H9 (cell line): Measurements from ENCODE around the gene FEM1B. TPM values are rescaled to one million over a fixed set of nuclear protein-coding genes. Genes with fewer than 3 reads are reported as not detected.

Source experiments
- DNase-seq: peaks from one replicate; pipeline ENCODE4 v3.0.0-alpha.2; 2017
- H2AFZ ChIP-seq: one replicate; pipeline ENCODE4 v1.6.1; 2013; ENCODE audit warnings: mild to moderate bottlenecking, low read length, control low read depth, moderate library complexity
- H2AK5ac ChIP-seq: 2 replicates; pipeline ENCODE4 v1.6.1; 2013; ENCODE audit warnings: low read length, control low read depth, mixed read lengths; ENCODE audit not compliant: insufficient read length
- H2BK120ac ChIP-seq: one replicate; pipeline ENCODE4 v1.6.1; 2013; ENCODE audit warnings: low read depth, mild to moderate bottlenecking, low read length, control low read depth, inconsistent platforms; ENCODE audit not compliant: poor library complexity, severe bottlenecking
- H2BK12ac ChIP-seq: 2 replicates; pipeline ENCODE4 v1.6.1; 2013; ENCODE audit warnings: low read length, control low read depth, mixed read lengths, low read depth; ENCODE audit not compliant: insufficient read length
- H2BK15ac ChIP-seq: 2 replicates; pipeline ENCODE4 v1.6.1; 2013; ENCODE audit warnings: low read depth, low read length, control low read depth
- H2BK20ac ChIP-seq: one replicate; pipeline ENCODE4 v1.6.1; 2013; ENCODE audit warnings: low read depth, mild to moderate bottlenecking, low read length, control low read depth, inconsistent platforms; ENCODE audit not compliant: poor library complexity, severe bottlenecking
- H2BK5ac ChIP-seq: 2 replicates; pipeline ENCODE4 v1.6.1; 2013; ENCODE audit warnings: low read length, control low read depth, mixed read lengths; ENCODE audit not compliant: insufficient read length
- H3K14ac ChIP-seq: 2 replicates; pipeline ENCODE4 v1.6.1; 2013; ENCODE audit warnings: low read length, control low read depth; ENCODE audit not compliant: insufficient read depth
- H3K18ac ChIP-seq: 2 replicates; pipeline ENCODE4 v1.6.1; 2013; ENCODE audit warnings: low read depth, mild to moderate bottlenecking, mixed read lengths, low read length, control low read depth; ENCODE audit not compliant: insufficient read length
- H3K23ac ChIP-seq: 2 replicates; pipeline ENCODE4 v1.6.1; 2013; ENCODE audit warnings: low read length, control low read depth, mixed read lengths, low read depth; ENCODE audit not compliant: insufficient read length
- H3K23me2 ChIP-seq: 2 replicates; pipeline ENCODE4 v1.6.1; 2013; ENCODE audit warnings: low read depth, mild to moderate bottlenecking, mixed read lengths, low read length, control low read depth; ENCODE audit not compliant: insufficient read length, poor library complexity, severe bottlenecking
- H3K27ac ChIP-seq: 2 replicates; pipeline ENCODE4 v1.5.1; 2013; ENCODE audit warnings: low read length, control low read depth, mixed read lengths, low read depth; ENCODE audit not compliant: insufficient read length
- H3K27me3 ChIP-seq: 2 replicates; pipeline ENCODE4 v1.6.1; 2013; ENCODE audit warnings: low read length, control low read depth, inconsistent platforms; ENCODE audit not compliant: insufficient read depth
- H3K4ac ChIP-seq: 2 replicates; pipeline ENCODE4 v1.6.1; 2013; ENCODE audit warnings: low read depth, mild to moderate bottlenecking, control low read depth, inconsistent platforms, low read length, moderate library complexity
- H3K4me1 ChIP-seq: 2 replicates; pipeline ENCODE4 v1.6.1; 2013; ENCODE audit warnings: low read length, control low read depth, inconsistent platforms; ENCODE audit not compliant: insufficient read depth
- H3K4me2 ChIP-seq: 2 replicates; pipeline ENCODE4 v1.6.1; 2013; ENCODE audit warnings: low read length, control low read depth, mixed read lengths; ENCODE audit not compliant: insufficient read length, insufficient read depth
- H3K56ac ChIP-seq: 2 replicates; pipeline ENCODE4 v1.6.1; 2013; ENCODE audit warnings: low read depth, mild to moderate bottlenecking, mixed read lengths, low read length, control low read depth; ENCODE audit not compliant: insufficient read length
- H3K79me1 ChIP-seq: 2 replicates; pipeline ENCODE4 v1.6.1; 2013; ENCODE audit warnings: low read depth, mild to moderate bottlenecking, moderate library complexity, low read length, control low read depth, inconsistent platforms; ENCODE audit not compliant: insufficient read depth, poor library complexity, severe bottlenecking
- H3K79me2 ChIP-seq: 2 replicates; pipeline ENCODE4 v1.6.1; 2013; ENCODE audit warnings: low read length, control low read depth, inconsistent platforms; ENCODE audit not compliant: insufficient read depth
- H3K9ac ChIP-seq: 2 replicates; pipeline ENCODE4 v1.6.1; 2013; ENCODE audit warnings: low read length, control low read depth, mixed read lengths; ENCODE audit not compliant: insufficient read length; ENCODE audit errors: extremely low read depth
- H3K9me3 ChIP-seq: one replicate; pipeline ENCODE4 v1.6.1; 2013; ENCODE audit warnings: low read depth, low read length, inconsistent platforms; ENCODE audit not compliant: control insufficient read depth
- H3T11ph ChIP-seq: one replicate; pipeline ENCODE4 v1.6.1; 2013; ENCODE audit warnings: mild to moderate bottlenecking, low read length, control low read depth, inconsistent platforms
- H4K20me1 ChIP-seq: one replicate; pipeline ENCODE4 v1.6.1; 2013; ENCODE audit not compliant: control insufficient read depth, insufficient read length, insufficient read depth
- H4K5ac ChIP-seq: 2 replicates; pipeline ENCODE4 v1.6.1; 2013; ENCODE audit warnings: low read depth, mild to moderate bottlenecking, mixed read lengths, low read length, control low read depth; ENCODE audit not compliant: insufficient read length
- H4K8ac ChIP-seq: replicated peaks from 2 replicates; pipeline ENCODE4 v1.6.1; 2013; ENCODE audit warnings: low read length, control low read depth, mixed read lengths, low read depth; ENCODE audit not compliant: insufficient read length
- H4K91ac ChIP-seq: 2 replicates; pipeline ENCODE4 v1.6.1; 2013; ENCODE audit warnings: low read depth, mild to moderate bottlenecking, moderate library complexity, mixed read lengths, low read length, control low read depth; ENCODE audit not compliant: insufficient read length
- H3K27ac Mint-ChIP-seq, 3 experiments: 2 replicates in 2 of 3; 3 replicates in 1 of 3; pipeline ENCODE4 v1.8.0; 2020 to 2021; ENCODE audit warnings: mixed read lengths in 3 of 3, mild to moderate bottlenecking in 1 of 3, moderate library complexity in 1 of 3
- H3K27me3 Mint-ChIP-seq: 2 replicates; pipeline ENCODE4 v1.8.0; 2021; ENCODE audit warnings: low read depth, mild to moderate bottlenecking, moderate library complexity, mixed read lengths
- H3K36me3 Mint-ChIP-seq, 3 experiments: 2 replicates in 2 of 3; 3 replicates in 1 of 3; pipeline ENCODE4 v1.8.0; 2020 to 2021; ENCODE audit warnings: low read depth in 3 of 3, mixed read lengths in 3 of 3; ENCODE audit not compliant: insufficient read depth in 1 of 3
- H3K4me1 Mint-ChIP-seq, 2 experiments: 2 replicates each; pipeline ENCODE4 v1.8.0; 2020; ENCODE audit warnings: mixed read lengths in 2 of 2
- H3K4me3 Mint-ChIP-seq, 2 experiments: 2 replicates in 1 of 2; 3 replicates in 1 of 2; pipeline ENCODE4 v1.8.0; 2020 to 2021; ENCODE audit warnings: mild to moderate bottlenecking in 2 of 2, mixed read lengths in 2 of 2, moderate library complexity in 1 of 2
- H3K9me3 Mint-ChIP-seq, 2 experiments: 2 replicates in 1 of 2; 3 replicates in 1 of 2; pipeline ENCODE4 v1.8.0; 2020; ENCODE audit warnings: mild to moderate bottlenecking in 2 of 2, mixed read lengths in 2 of 2, moderate library complexity in 1 of 2
- whole genome bisulfite sequencing: extraction: QIAGEN DNeasy Blood & Tissue Kit; methylation state at CpG from one replicate; pipeline ENCODE4 v1.1.7; 2013; ENCODE audit warnings: missing lambda C conversion rate, low lambda C conversion rate, mixed read lengths; ENCODE audit not compliant: insufficient read length; ENCODE audit errors: extremely low coverage; 5-methylcytosine and 5-hydroxymethylcytosine counted together
- total RNA-seq: library from RNA; stranded (reverse); gene quantifications from 2 replicates; pipeline ENCODE4 v1.2.1, GENCODE V29; 2021
- TF ChIP-seq, protein P1 (sequence below): fragments of 200-600 bp; sonication (generic); conservative IDR thresholded peaks from 3 replicates; pipeline ENCODE4 v1.8.0; 2021; ENCODE audit warnings: antibody characterized with exemption, mild to moderate bottlenecking

Gene FEM1B
- total RNA-seq, 1 experiment from 2014 or later, result 77.9 TPM

DNA sequence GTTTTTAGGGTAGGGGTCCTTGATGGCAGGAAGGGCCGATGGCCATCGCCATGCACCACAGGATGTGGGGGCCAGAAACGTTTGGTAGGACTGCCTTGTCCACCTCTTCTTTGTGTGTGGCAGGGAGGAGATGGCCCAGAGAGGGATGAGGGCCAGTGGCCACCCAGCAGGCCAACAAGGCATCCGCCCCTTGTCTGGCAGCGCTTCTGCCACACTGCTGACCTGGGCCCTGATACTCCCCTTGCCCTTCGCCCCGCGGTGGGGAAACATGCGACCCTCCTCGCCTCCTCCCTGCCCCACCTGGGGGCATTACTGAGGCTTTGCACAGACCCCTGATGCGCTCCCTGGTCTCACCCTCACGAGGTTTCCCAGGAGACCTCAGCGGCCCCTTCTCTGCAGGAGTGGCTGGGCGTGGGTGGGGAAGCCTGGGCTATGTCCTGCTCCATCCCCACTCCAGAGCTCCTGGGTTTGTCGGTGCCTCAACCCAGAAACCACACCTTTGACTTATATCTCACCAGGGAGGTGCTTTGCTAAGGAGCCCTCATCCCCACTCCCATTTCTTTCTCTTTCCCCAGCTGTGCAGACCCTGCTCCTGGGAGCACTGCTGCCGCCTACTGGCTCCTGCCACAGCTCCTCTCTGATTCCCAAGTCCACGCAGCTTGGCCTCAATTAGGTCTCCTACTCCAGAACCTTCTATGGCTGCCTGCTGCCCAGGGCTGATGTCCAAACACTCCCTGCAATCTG lies 38.7 kb downstream of the FEM1B start:
- Histone ChIP-seq H3K4ac (no peak overlapping the region), H3K4me1 (peaks cover 2% of the 10 kb centered on the region; the same call in 1 of the 2 replicates), H3K56ac (no peak overlapping the region), H2BK12ac (no peak overlapping the region), H4K5ac (no peak overlapping the region), H3K9ac (no peak overlapping the region), H4K91ac (no peak overlapping the region), H2AK5ac (no peak overlapping the region), H2BK120ac (no peak overlapping the region), H3K18ac (no peak overlapping the region), H4K8ac (no peak overlapping the region), H3K79me2 (no peaks in the 10 kb centered on the region), H2BK5ac (no peak overlapping the region), H2BK15ac (no peak overlapping the region), H2AFZ (no peak overlapping the region), H3T11ph (no peak overlapping the region), H3K27ac (no peak overlapping the region), H4K20me1 (no peaks in the 10 kb centered on the region), H3K23me2 (no peaks in the 10 kb centered on the region), H3K27me3 (no peaks in the 10 kb centered on the region), H3K79me1 (no peaks in the 10 kb centered on the region), H3K9me3 (no peaks in the 10 kb centered on the region), H3K4me2 (peak overlapping the region; percentile 4), H3K23ac (no peak overlapping the region), H3K14ac (no peak overlapping the region), H2BK20ac (no peak overlapping the region)
- no peak overlapping the region for H3K4me3 Mint-ChIP-seq
- TF ChIP-seq, protein P1, sequence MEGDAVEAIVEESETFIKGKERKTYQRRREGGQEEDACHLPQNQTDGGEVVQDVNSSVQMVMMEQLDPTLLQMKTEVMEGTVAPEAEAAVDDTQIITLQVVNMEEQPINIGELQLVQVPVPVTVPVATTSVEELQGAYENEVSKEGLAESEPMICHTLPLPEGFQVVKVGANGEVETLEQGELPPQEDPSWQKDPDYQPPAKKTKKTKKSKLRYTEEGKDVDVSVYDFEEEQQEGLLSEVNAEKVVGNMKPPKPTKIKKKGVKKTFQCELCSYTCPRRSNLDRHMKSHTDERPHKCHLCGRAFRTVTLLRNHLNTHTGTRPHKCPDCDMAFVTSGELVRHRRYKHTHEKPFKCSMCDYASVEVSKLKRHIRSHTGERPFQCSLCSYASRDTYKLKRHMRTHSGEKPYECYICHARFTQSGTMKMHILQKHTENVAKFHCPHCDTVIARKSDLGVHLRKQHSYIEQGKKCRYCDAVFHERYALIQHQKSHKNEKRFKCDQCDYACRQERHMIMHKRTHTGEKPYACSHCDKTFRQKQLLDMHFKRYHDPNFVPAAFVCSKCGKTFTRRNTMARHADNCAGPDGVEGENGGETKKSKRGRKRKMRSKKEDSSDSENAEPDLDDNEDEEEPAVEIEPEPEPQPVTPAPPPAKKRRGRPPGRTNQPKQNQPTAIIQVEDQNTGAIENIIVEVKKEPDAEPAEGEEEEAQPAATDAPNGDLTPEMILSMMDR, result peak; percentile 72
- H3K27me3 Mint-ChIP-seq, result no peaks in the 10 kb centered on the region
- no peaks in the 10 kb centered on the region for H3K36me3 Mint-ChIP-seq
- WGBS, result no CpG with 5 or more reads among the region's 17 CpGs
- peaks cover 25 to 45% of the 10 kb centered on the region in 2 experiments for H3K4me1 Mint-ChIP-seq
- H3K9me3 Mint-ChIP-seq, result no peaks in the 10 kb centered on the region
- no peak overlapping the region for H3K27ac Mint-ChIP-seq
- DNase-seq, result peak; percentile 79
